ENCODE results near the gene SREBF1. TPM values are rescaled to one million over a fixed set of nuclear protein-coding genes. Genes with fewer than 3 reads are reported as not detected.

Gene SREBF1
- total RNA-seq, 1 experiment from 2014 or later: 298 TPM

- H3K9ac ChIP-seq (ENCODE audit: low read length): no peak overlapping the region
- H4K20me1 ChIP-seq (ENCODE audit: insufficient read depth): no peaks in the 10 kb centered on the region; the same call in 1 of the 2 replicates
- DNase-seq (ENCODE audit: low read depth, low spot score): no peak
- no peak for ATAC-seq
- ChIA-PET CTCF (no interaction called here), POLR2A (interaction anchor here (1.0 to 1.5 kb wide), 3 partner anchors 19 to 24 kb away, joined by 3 to 8 read pairs (median 4); partner anchors contain the start of gene SREBF1), RAD21 (ENCODE audit: low non-redundant PET in 1 of 2, low total read pairs in 2 of 2, uncharacterized antibody in 2 of 2, unreplicated experiment in 2 of 2) (interaction anchor here in 1 of 2 experiments (1.2 kb wide), 1 partner anchor 43 kb away, joined by 3 read pairs; no protein-coding TSS in a partner anchor)
- H3K4me2 ChIP-seq (ENCODE audit: low read length): no peak overlapping the region
- peaks cover 59% of the 10 kb centered on the region for H3K79me2 ChIP-seq (ENCODE audit: insufficient read depth, low read length)
- intact Hi-C loops (cut with micrococcal nuclease): no loop called here
- no peak overlapping the region for H2AFZ ChIP-seq (ENCODE audit: low read depth, low read length, poor library complexity, severe bottlenecking)
- peak overlapping the region; percentile 41; the same call in 1 of the 2 replicates for H3K27ac ChIP-seq (ENCODE audit: low read depth, low read length)
- TF ChIP-seq MAX (IDR thresholded peaks at IDR 0.05): no peak
- TF ChIP-seq YY1 (IDR thresholded peaks at IDR 0.05; ENCODE audit: extremely low read depth, insufficient replicate concordance, low read depth, low read length): no peak
- no peak for TF ChIP-seq ELF1 (IDR thresholded peaks at IDR 0.05; ENCODE audit: borderline replicate concordance, low read depth)
- no peak for TF ChIP-seq EZH2 (IDR thresholded peaks at IDR 0.05)
- TF ChIP-seq, protein P1, sequence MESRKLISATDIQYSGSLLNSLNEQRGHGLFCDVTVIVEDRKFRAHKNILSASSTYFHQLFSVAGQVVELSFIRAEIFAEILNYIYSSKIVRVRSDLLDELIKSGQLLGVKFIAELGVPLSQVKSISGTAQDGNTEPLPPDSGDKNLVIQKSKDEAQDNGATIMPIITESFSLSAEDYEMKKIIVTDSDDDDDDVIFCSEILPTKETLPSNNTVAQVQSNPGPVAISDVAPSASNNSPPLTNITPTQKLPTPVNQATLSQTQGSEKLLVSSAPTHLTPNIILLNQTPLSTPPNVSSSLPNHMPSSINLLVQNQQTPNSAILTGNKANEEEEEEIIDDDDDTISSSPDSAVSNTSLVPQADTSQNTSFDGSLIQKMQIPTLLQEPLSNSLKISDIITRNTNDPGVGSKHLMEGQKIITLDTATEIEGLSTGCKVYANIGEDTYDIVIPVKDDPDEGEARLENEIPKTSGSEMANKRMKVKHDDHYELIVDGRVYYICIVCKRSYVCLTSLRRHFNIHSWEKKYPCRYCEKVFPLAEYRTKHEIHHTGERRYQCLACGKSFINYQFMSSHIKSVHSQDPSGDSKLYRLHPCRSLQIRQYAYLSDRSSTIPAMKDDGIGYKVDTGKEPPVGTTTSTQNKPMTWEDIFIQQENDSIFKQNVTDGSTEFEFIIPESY (IDR thresholded peaks at IDR 0.05; ENCODE audit: extremely low read depth, insufficient replicate concordance, low read length): no peak
- no peak for TF ChIP-seq CBX3 (IDR thresholded peaks at IDR 0.05; ENCODE audit: low read depth)
- TF ChIP-seq SIN3A (IDR thresholded peaks at IDR 0.05; ENCODE audit: low read depth): no peak
- H3K36me3 ChIP-seq (ENCODE audit: control insufficient read depth in 1 of 2, insufficient read depth in 2 of 2, low read length in 2 of 2): peaks cover 30 to 75% of the 10 kb centered on the region in 2 experiments
- peaks cover 46 to 48% of the 10 kb centered on the region in 2 experiments for H3K4me1 ChIP-seq (ENCODE audit: control insufficient read depth in 1 of 2, insufficient read depth in 2 of 2, low read length in 2 of 2)
- no peaks in the 10 kb centered on the region for H3K27me3 ChIP-seq (ENCODE audit: insufficient read depth, low read length)
- BruUV-seq (replicated peaks): no TSS peak
- no peak overlapping the region for H3K4me3 ChIP-seq (replicated peaks in 1 of 2; ENCODE audit: low read depth in 1 of 2, low read length in 2 of 2)
- H3K9me2 ChIP-seq (ENCODE audit: insufficient read depth): no peaks in the 10 kb centered on the region
- no peaks in the 10 kb centered on the region for H3K9me3 ChIP-seq (ENCODE audit: control insufficient read depth in 1 of 2, insufficient read depth in 1 of 2, low read depth in 1 of 2, low read length in 2 of 2)
These were observed 19.2 kb downstream of the SREBF1 start for GRCh38 chr17:17817552-17817947.

Data from HCT116 (cell line).